Hepatocyte (in vitro differentiated cells): ENCODE results near the gene PDE11A. TPM values are rescaled to one million over a fixed set of nuclear protein-coding genes. Genes with fewer than 3 reads are reported as not detected.

Experiments used
- DNase-seq: peaks from one replicate; pipeline ENCODE4 v3.0.0-alpha.2; 2016; ENCODE audit warnings: low spot score
- H2AFZ ChIP-seq: fragments of 200-600 bp; sonication (generic); 2 replicates; pipeline ENCODE4 v1.6.0; 2016; ENCODE audit warnings: antibody characterized with exemption, mild to moderate bottlenecking
- H3K27ac ChIP-seq: fragments of 200-600 bp; sonication (generic); 2 replicates; pipeline ENCODE4 v1.5.1; 2016; ENCODE audit warnings: mild to moderate bottlenecking
- H3K27me3 ChIP-seq: fragments of 200-600 bp; sonication (generic); 2 replicates; pipeline ENCODE4 v1.6.1; 2016
- H3K36me3 ChIP-seq: fragments of 200-600 bp; sonication (generic); replicated peaks from 2 replicates; pipeline ENCODE4 v1.5.1; 2016; ENCODE audit warnings: low read depth; ENCODE audit not compliant: insufficient read depth
- H3K4me1 ChIP-seq: fragments of 200-600 bp; sonication (generic); 2 replicates; pipeline ENCODE4 v1.5.1; 2016; ENCODE audit warnings: mild to moderate bottlenecking, moderate library complexity; ENCODE audit not compliant: insufficient read depth
- H3K4me2 ChIP-seq: fragments of 200-600 bp; sonication (generic); 2 replicates; pipeline ENCODE4 v1.6.0; 2016
- H3K4me3 ChIP-seq: fragments of 200-600 bp; sonication (generic); 2 replicates; pipeline ENCODE4 v1.5.1; 2016; ENCODE audit warnings: mild to moderate bottlenecking
- H3K79me2 ChIP-seq: fragments of 200-600 bp; sonication (generic); 2 replicates; pipeline ENCODE4 v1.6.0; 2017; ENCODE audit warnings: mild to moderate bottlenecking
- H3K9me2 ChIP-seq: fragments of 200-600 bp; sonication (generic); replicated peaks from 2 replicates; pipeline ENCODE4 v1.6.0; 2017; ENCODE audit warnings: mild to moderate bottlenecking; ENCODE audit not compliant: insufficient read depth
- H3K9me3 ChIP-seq: fragments of 200-600 bp; sonication (generic); 2 replicates; pipeline ENCODE4 v1.5.1; 2016; ENCODE audit warnings: low read depth, mild to moderate bottlenecking
- H4K20me1 ChIP-seq: fragments of 200-600 bp; sonication (generic); 2 replicates; pipeline ENCODE4 v1.6.0; 2016; ENCODE audit warnings: mild to moderate bottlenecking; ENCODE audit not compliant: insufficient read depth, poor library complexity, severe bottlenecking
- EZH2 ChIP-seq: fragments of 200-600 bp; sonication (generic); IDR thresholded peaks from 2 replicates; pipeline ENCODE4 v1.6.1; 2016; ENCODE audit warnings: antibody characterized with exemption, mild to moderate bottlenecking, borderline replicate concordance
- EZH2phosphoT487 ChIP-seq: fragments of 200-600 bp; sonication (generic); IDR thresholded peaks from one replicate; pipeline ENCODE4 v1.6.1; 2018; ENCODE audit warnings: antibody characterized with exemption, mild to moderate bottlenecking, low read depth, moderate library complexity; ENCODE audit not compliant: unreplicated experiment, severe bottlenecking
- WGBS: methylation state at CpG from one replicate; pipeline ENCODE4 v1.1.6; 2016; ENCODE audit warnings: low lambda C conversion rate; ENCODE audit errors: missing lambda C conversion rate; 5-methylcytosine and 5-hydroxymethylcytosine counted together
- polyA plus RNA-seq: library from polyadenylated mRNA; unstranded; fragments of >200 nt; fragmentation: Nextera tagmentation; extraction: Ambion mirVana; gene quantifications from 2 replicates; pipeline ENCODE4 v1.2.1, GENCODE V29; 2016
- total RNA-seq: library from RNA; depleted of rRNA; stranded (reverse); fragments of >200 nt; gene quantifications from 2 replicates; pipeline ENCODE4 v1.2.3, GENCODE V29; 2014
- TF ChIP-seq, protein P1 (sequence below): fragments of 200-600 bp; sonication (generic); IDR thresholded peaks from 2 replicates; pipeline ENCODE4 v1.5.1; 2016; ENCODE audit warnings: antibody characterized with exemption, mild to moderate bottlenecking; ENCODE audit not compliant: poor library complexity

Gene PDE11A
- total and polyA plus RNA-seq, 2 experiments from 2014 or later: 0.71 to 1.9 TPM

DNA sequence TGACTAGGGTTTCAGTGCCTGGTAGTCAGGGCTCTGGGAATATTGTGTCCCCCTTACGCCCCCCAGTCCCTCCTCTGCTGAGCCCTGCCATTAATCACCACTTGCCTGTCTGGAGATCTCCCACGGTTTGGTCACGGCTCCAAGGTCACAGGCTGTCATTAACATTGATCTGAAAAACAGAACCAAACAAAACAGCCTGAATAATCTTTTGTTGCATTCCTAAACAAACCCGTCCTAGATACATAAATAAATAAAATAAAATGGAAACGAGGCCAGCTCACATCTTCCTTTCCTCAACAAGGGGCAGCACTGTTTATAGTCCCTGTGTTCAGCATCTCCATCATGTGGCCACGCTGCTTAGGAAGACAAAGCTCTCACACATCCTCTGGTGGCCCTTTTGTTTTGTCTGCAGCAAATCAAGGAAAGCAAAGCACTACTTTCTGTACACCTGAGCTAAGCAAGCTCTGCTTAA, 397.2 kb downstream of the PDE11A start:
- H3K4me2 ChIP-seq: no peak overlapping the region
- no peaks in the 10 kb centered on the region for H3K27me3 ChIP-seq

DNA sequence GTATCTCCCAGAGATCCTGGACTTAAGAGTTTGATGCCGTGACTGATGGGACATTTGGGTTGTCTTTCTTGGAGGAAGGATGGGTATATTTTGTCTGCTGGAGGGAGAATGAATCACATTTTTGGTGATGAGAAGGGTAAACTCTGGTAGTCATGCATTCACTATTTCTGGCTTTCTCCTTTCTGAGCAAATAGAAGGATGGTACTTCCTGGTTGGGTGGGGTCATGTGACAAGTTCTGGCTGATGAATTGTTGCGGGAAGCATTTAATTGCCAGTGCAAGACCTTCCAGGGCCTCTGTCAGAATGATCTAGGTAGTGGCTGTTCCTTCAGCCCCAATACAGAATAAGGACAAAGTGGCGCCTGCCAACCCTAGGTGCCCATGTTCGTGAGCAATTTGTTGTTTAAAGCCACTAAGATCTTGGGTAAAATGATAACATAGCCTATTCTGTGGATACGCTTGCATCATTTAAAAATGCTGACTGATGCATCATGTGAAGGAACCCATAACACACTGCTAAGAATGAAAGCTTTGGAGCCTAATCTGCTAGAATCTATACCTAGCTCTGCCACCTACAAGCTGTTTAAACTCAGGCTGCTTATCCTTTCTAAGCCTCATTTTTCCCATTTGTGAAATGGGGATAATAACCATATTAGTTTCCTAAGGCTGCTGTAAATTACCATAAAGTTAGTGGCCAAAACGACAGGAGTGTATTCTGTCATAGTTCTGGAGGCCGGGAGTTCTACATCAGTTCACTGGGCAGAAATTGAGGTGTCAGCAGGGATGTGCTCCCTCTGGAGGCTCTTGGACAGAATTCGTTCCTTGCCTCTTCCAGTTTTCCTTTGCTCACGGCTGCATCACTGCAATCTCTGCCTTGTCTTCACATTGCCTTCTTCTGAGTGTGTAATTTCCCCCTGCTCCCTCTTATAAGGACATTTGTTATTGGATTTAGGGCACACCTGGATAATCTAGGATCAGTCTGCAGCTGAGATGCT, 398.7 kb downstream of the PDE11A start:
- H3K9me3 ChIP-seq: no peaks in the 10 kb centered on the region
- WGBS: 81% methylated on average over 9 of the region's 9 CpGs
- no peak overlapping the region for H3K4me2 ChIP-seq
- H2AFZ ChIP-seq: no peak overlapping the region
- H3K4me3 ChIP-seq: no peak overlapping the region
- H3K9me2 ChIP-seq: no peaks in the 10 kb centered on the region
- no peaks in the 10 kb centered on the region for H3K79me2 ChIP-seq
- TF ChIP-seq EZH2phosphoT487 (no peak), EZH2 (no peak)
- TF ChIP-seq, protein P1, sequence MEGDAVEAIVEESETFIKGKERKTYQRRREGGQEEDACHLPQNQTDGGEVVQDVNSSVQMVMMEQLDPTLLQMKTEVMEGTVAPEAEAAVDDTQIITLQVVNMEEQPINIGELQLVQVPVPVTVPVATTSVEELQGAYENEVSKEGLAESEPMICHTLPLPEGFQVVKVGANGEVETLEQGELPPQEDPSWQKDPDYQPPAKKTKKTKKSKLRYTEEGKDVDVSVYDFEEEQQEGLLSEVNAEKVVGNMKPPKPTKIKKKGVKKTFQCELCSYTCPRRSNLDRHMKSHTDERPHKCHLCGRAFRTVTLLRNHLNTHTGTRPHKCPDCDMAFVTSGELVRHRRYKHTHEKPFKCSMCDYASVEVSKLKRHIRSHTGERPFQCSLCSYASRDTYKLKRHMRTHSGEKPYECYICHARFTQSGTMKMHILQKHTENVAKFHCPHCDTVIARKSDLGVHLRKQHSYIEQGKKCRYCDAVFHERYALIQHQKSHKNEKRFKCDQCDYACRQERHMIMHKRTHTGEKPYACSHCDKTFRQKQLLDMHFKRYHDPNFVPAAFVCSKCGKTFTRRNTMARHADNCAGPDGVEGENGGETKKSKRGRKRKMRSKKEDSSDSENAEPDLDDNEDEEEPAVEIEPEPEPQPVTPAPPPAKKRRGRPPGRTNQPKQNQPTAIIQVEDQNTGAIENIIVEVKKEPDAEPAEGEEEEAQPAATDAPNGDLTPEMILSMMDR: no peak
- H3K27ac ChIP-seq: no peak overlapping the region
- H3K4me1 ChIP-seq: no peaks in the 10 kb centered on the region
- H3K36me3 ChIP-seq: no peaks in the 10 kb centered on the region
- H3K27me3 ChIP-seq: no peaks in the 10 kb centered on the region
- DNase-seq: no peak
- H4K20me1 ChIP-seq: no peaks in the 10 kb centered on the region

More for the DNA sequence above, 397.2 kb downstream of the PDE11A start:
- H2AFZ ChIP-seq: no peak overlapping the region
- no peaks in the 10 kb centered on the region for H4K20me1 ChIP-seq
- no peaks in the 10 kb centered on the region for H3K36me3 ChIP-seq
- H3K27ac ChIP-seq: no peak overlapping the region
- WGBS: 37% methylated on average over 6 of the region's 6 CpGs
- H3K4me3 ChIP-seq: no peak overlapping the region
- no peaks in the 10 kb centered on the region for H3K9me3 ChIP-seq
- TF ChIP-seq EZH2phosphoT487: no peak
- H3K79me2 ChIP-seq: no peaks in the 10 kb centered on the region
- no peak for DNase-seq
- no peaks in the 10 kb centered on the region for H3K9me2 ChIP-seq
- H3K4me1 ChIP-seq: peaks cover 6% of the 10 kb centered on the region

DNA sequence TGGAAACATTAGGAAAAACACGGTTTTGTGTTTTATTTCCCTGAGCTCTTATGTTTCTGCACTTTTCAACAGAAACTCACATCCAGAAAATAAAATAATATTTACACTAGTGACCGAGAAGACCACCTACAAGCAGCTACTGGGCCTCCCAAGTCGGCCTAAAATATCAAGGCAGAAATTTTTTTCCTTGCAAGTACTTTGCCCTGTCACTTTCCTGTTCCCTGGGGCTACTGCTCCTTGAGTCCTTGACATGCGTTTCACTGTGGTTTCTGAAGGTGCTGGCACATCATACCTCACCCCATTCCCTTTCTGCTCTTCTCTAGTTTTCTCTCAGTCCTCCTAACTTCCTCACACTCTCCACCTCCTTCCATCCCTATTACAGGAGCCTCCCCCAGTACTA, 400.9 kb downstream of the PDE11A start:
- Histone ChIP-seq H3K9me2 (no peaks in the 10 kb centered on the region), H3K9me3 (no peaks in the 10 kb centered on the region), H3K4me1 (no peaks in the 10 kb centered on the region), H3K36me3 (no peaks in the 10 kb centered on the region), H3K4me2 (no peak overlapping the region), H2AFZ (no peak overlapping the region), H3K27ac (no peak overlapping the region), H3K79me2 (no peaks in the 10 kb centered on the region), H3K4me3 (no peak overlapping the region), H4K20me1 (no peaks in the 10 kb centered on the region), H3K27me3 (no peaks in the 10 kb centered on the region)
- no peak for DNase-seq
- TF ChIP-seq, protein P1: no peak
- no peak for TF ChIP-seq EZH2
- no peak for TF ChIP-seq EZH2phosphoT487
- WGBS: 46% methylated on average over 4 of the region's 4 CpGs
